Gastrocnemius medialis (tissue), 4 donors: ENCODE measurements around the gene TENT5A.

Experiments
- CTCF ChIP-seq, 5 experiments: fragments of 450-650 bp in 3 of 5; fragments of 200-600 bp in 2 of 5; sonication (generic) in 2 of 5; IDR thresholded peaks in 4 of 5; conservative IDR thresholded peaks in 1 of 5; 1 replicate in 4 of 5; 2 replicates in 1 of 5; pipeline ENCODE4 v1.5.1; 2016 to 2019; ENCODE audit warnings: antibody characterized with exemption in 5 of 5, mild to moderate bottlenecking in 3 of 5, moderate library complexity in 3 of 5
- POLR2A ChIP-seq, 2 donors: fragments of 450-650 bp; IDR thresholded peaks; one replicate each; pipeline ENCODE4 v1.6.1; 2017; ENCODE audit warnings: antibody characterized with exemption in 2 of 2, mild to moderate bottlenecking in 2 of 2, moderate library complexity in 2 of 2

DNA sequence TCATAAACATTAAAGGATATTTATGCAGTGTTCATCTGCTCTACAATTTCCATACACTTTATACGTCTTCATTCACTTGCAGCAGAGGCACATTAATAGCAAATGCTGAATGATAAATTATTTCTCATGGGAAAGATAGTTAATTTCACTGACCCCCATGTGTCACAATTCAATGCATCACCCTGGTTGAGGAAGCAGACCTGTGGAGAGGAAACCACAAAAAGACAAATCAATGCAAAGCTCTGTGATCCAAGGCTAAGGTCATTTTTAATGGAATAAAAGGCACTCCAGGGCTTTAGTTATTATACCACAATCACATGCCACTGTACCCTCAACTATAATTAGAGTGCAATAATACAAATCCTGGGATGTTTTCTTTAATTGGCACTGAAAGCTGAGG lies 40.3 kb upstream of the TENT5A start:
- TF ChIP-seq CTCF (IDR thresholded peaks at IDR 0.05 in 4 of 5, conservative IDR thresholded peaks at IDR 0.05 in 1 of 5) (no peak), POLR2A (IDR thresholded peaks at IDR 0.05) (no peak)
